Activated CD8-positive, alpha-beta memory T cell treated with anti-CD3 and anti-CD28 coated beads, Interleukin-2, amount 50 U/mL, for 24 hours (primary cell): ENCODE results near the gene CD27.

ENCODE experiments used
- DNase-seq: peaks from one replicate; pipeline ENCODE4 v3.0.0-alpha.2; 2020; ENCODE audit errors: extremely low read depth

Gene CD27

DNA sequence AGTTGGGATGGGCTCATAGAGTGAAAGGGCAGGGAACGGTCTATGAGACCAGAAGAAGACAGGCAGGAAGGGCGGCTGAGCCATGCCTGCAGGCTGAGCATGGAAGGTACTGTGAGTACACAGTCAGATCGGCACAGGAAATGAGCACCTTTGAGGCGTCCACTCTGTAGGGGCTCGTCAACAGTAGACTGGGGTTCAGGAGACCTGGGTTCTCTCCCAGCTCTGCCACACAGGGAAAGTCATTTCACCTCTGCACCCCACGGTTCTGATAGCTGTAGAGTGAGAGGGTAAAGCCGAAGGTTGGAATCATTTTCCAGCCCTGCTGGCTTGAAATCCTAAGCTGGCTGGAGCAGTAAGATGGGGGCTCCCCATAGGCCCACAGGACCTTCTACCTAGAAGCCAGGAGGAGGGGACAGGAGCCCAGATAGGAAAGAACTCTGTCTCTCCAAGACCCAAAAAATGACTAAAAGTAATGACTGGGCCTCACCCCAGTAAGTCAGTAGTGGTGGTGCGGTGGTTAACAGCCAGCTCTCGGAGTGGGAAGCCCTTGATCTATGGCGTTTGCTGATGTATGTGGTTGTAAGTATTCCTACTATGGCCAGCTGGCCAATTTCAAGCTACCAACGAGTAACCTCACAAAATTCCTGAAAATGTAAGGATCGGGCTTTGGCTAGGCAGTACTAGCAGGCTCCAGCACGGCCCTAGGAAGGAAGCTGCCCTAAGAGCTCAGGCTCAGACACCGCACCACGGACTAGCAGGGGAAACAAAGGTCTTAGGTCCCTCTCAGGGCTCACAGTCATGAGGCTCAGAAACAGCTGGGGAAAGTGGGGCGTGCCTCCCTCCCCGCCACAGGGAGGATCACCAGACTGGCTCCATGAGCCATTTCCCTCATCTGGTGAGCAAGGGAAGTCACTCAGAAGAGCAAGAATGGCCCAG lies 10.3 kb upstream of the CD27 start:
- DNase-seq: no peak

DNA sequence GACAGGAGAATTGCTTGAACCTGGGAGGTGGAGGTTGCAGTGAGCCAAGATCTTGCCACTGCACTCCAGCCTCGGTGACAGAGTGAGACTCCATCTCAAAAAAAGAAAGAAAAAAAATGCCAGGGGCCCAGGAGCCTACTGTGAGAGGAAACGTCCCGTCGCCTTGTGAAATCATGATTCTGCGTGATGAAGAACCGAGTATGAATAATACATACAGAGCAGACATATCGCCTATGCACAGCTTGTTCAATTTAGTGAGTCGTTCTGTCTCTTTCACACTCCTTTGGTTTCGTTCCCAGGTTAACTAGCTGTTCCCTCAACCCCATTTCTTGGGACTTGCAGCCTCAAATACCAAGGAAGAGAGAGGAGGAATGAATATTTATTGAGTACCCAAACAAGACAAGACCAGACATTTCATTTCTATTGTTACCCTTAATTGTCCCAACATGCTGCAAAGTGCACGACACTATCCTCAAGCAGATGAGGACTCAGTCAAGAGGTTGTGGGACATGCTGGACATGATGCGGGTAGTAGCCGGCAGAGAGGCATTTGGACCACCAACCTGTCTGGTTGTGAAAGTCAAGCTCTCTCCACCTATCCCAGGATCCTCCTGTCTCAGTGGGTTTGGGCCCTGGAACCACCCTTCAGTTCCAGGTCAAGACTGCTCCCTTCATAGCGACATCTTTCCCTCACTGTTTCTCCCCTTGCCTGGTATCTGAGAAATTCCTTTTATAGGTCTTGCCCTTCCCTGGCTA lies 8.6 kb upstream of the CD27 start:
- DNase-seq: no peak

DNA sequence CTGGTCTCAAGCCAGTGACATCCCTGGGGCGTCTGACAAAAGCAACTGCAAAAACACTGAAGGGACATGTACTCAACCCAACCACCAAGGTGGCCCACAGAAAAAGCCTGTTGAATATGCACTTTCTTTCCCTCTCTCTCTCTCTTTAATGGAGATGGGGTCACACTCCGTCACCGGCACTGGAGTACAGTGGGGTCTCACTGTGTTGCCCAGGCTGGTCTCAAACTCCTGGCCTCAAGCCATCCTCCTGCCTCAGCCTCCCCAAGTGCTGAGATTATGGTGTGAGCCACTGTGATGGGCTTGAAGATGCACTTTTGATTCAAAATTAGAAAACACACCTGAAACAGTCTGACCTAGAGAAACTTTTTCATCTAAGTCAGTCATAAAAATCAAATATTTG lies 7.2 kb upstream of the CD27 start:
- DNase-seq: no peak

- DNase-seq: no peak
Measured at GRCh38 chr12:6438345-6438744, 6.4 kb upstream of the CD27 start.

GRCh38 chr12:6440391-6440790 lies 4.4 kb upstream of the CD27 start:
- no peak for DNase-seq

DNA sequence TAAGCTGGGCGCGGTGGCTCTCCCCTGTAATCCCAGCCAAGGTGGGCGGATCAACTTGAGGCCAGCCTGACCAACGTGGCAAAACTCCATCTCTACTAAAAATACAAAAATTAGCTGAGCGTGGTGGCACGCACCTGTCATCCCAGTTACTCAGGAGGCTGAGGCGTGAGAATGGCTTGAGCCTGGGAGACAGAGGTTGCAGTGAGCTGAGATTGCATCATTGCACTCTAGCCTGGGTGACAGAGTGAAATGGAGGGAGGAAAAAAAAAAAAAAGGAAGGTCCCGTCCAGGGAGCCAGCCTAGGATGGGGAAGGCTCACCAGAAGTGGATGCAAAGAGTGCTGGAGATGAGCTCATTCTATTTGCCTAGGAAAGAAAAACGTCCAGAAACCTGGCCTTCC lies 1.9 kb upstream of the CD27 start:
- DNase-seq: no peak

GRCh38 chr12:6443361-6443983 lies 1.3 kb upstream of the CD27 start:
- DNase-seq: no peak

GRCh38 chr12:6444031-6444430 lies 724 bp upstream of the CD27 start:
- no peak for DNase-seq

DNA sequence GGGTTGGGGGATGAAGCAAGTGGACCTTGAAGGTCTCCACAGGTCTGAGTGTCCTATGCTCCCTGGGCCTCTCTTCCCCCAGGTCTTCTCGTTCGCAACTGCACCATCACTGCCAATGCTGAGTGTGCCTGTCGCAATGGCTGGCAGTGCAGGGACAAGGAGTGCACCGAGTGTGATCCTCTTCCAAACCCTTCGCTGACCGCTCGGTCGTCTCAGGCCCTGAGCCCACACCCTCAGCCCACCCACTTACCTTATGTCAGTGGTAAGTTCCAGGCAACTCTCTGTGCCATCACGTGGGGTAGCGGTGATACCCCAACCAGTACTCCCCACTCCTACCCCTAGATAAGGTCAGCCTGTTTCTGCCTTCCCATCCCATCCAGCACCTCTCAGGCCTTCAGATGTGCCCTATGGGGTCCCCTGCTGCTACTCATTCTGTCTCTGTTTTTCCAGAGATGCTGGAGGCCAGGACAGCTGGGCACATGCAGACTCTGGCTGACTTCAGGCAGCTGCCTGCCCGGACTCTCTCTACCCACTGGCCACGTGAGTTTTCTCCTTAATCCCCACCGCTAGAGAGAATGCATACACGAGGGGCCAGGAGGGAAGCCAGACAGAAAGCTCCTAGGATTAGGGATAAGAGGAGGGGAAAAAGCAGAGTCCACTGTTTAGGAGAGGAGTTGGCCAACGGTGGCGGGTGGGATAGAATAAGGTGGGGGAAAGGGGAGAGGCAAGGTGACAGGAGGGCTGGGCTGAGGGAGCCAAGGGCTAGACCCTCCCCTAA lies 5.5 kb downstream of the CD27 start:
- no peak for DNase-seq

DNA sequence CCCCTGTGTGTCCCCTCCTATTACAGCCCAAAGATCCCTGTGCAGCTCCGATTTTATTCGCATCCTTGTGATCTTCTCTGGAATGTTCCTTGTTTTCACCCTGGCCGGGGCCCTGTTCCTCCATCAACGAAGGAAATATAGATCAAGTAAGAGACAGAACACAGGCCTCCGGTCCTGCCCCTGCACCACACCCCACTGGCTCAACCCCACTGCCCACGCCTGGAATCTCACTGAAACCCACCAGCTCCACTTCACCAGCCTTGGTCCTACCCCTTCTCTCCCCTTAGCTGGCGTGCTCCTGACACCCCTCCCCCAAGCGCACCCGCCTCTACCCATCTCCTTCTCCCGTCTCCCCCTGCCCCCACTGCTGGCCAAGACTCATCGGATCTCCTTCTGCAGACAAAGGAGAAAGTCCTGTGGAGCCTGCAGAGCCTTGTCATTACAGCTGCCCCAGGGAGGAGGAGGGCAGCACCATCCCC lies 6.2 kb downstream of the CD27 start:
- no peak for DNase-seq

- no peak for DNase-seq
Measured at GRCh38 chr12:6451348-6452244, 6.8 kb downstream of the CD27 start, which contains the start of gene TAPBPL. TSS of gene TAPBPL (plus strand) at chr12:6452042. CDS start at chr12:6452249, 207 bp downstream.

DNA sequence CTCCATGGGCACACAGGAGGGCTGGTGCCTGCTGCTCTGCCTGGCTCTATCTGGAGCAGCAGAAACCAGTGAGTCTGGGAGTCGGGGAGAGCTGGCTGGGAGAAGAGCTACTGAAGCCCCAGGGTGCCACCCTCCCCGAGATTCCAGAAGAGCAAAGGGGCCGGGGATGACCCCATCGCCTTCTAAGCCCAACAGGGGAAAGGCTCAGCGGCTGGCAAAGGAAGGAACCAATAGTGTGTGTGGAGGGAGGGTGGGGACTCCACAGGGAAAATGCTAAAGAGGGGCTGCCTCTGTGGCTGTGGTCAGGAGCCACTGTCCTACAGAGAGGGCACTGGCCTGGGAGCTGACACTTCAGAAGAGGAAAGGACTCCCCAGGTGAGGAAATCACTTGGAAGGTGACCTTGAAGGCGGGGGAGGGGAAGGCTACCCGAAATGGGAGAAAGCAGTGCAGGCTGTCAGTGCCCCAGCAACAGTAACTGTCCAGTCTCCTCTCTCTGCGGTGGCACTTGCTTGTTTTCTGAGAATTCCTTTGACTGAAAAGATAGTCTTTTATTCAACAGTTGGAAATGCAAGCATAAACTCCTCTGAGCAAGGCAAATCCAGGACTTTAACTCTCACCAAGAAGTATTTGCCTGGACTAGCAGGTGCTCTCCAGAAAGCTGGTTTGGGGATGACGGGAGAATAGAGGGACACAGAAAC lies 7.6 kb downstream of the CD27 start:
- no peak for DNase-seq

GRCh38 chr12:6452944-6453630 lies 8.3 kb downstream of the CD27 start:
- DNase-seq: no peak

- no peak for DNase-seq
Measured at GRCh38 chr12:6457220-6457945, 12.6 kb downstream of the CD27 start.

- DNase-seq: no peak
Measured at GRCh38 chr12:6458281-6459003, 13.7 kb downstream of the CD27 start.

GRCh38 chr12:6459004-6459337 lies 14.2 kb downstream of the CD27 start:
- no peak for DNase-seq

GRCh38 chr12:6460751-6461371 lies 16.1 kb downstream of the CD27 start:
- no peak for DNase-seq
